RKO (cell line): Measurements from ENCODE around the gene SLC27A4.

Experiments
- DNase-seq: peaks from one replicate; pipeline ENCODE4 v3.0.0-alpha.2; 2016; ENCODE audit warnings: low spot score

The SLC27A4 gene

GRCh38 chr9:128391956-128392301, 51.6 kb downstream of the SLC27A4 start:
- DNase-seq = no peak

GRCh38 chr9:128392302-128393144, 52.2 kb downstream of the SLC27A4 start:
- DNase-seq = no peak

GRCh38 chr9:128393145-128393775, 52.9 kb downstream of the SLC27A4 start:
- DNase-seq = no peak

DNA sequence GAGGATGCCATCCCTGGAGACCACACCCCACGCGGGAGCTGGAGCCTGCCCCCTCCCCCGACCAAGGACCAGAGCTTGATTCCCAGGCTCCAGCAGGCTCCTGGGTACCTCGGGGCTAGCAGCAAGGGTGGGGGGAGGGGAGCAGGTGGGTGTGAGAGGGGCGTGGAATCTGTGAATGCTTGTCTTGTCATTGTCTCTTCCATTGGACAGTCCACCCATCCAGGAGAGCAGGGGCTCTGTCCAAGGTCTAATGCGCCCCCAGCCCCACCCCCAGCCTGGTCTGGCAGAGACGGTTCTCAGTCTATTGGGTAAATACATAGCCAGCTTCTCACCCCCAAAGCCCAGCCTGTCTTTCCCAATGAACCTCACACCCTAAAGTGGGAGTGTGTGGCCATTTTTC, 53.6 kb downstream of the SLC27A4 start:
- DNase-seq = no peak

- DNase-seq = no peak
These were observed 54.2 kb downstream of the SLC27A4 start for GRCh38 chr9:128394379-128395168.

DNA sequence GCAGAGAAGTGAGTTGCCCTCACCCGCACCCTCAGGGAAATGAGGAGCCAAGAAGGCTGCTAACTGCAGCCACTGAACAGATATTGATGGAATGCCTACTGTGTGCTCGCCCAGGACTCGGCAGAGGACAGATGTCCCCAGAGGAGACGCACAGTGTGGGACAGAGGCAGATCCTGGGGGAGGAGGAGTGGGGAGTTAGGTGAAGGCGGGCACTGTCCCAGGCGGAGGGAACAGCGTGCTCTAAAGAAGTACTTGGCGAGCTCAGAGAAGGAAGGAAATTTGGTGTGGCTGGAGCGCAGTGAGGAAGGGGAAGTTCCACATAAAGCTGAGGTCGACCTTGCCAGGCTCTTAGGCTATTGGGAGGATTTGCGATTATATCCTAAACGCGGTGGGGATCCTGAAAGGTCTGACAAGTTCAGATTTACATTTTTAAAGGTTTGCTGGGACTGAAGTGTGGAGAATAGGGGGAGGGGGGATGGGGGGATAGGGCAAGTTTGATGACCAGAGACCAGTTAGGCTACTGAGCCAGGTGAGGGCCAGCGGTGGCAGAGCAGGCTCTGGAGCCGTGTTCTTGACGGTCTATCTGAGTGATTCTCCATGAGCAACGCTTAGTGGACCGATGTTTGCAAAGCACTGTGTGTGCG, 56.8 kb downstream of the SLC27A4 start:
- DNase-seq = no peak

DNA sequence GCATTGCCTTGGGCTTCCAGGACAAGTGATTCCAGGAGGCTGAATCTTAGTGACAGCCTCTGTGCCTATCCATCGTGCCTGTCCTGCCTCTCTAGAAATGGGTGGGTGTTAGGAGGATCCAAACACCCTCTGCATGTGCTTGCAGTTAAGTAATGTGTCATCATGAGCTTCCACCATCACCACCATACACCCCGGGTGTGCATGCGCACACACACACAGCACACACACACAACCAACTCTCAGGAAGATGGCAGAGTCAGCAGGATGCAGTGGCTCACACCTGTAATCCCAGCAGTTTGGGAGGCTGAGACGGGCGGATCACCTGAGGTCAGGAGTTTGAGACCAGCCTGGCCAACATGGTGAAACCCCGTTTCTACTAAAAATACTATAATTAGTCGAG, 57.5 kb downstream of the SLC27A4 start:
- no peak for DNase-seq

DNA sequence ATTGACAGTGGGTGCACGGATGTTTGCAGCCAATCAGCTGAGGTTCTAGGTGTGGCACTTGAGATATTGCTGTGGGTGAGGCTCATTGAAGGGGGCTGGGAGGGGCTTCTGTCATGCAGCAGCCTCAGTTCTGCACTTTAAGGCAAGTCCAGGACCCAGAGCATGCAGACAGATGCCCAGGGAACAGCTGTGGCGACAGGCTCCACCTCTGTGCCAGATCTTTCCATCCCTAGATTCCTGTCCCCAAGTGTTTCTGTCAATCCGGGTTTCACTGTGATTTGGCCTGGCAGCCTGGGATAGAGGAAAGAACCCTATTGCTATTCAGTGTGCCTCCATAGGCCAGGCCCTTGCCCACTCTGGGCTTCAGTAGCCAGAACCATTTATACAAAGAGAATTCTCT, 59.5 kb downstream of the SLC27A4 start:
- DNase-seq = no peak

DNA sequence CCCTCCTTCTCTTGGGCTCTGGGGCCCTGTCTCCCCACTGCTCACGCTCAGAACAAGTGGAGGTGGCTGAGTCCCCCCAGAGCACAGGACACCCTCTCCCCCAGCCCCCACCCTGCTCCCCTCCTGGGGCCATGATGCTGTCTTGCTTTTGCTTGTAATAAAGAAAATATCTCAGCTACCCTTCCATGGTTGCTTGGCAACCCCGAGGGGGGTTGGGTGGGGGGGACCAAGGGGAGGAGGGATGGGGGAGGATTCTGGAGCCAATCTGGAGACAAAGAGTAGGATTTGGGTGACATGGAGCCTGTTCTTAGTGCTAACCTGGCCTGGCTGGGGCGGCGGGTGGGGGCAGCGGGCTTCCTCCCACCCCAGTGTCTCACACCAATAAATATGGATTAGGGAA, 64.2 kb downstream of the SLC27A4 start:
- DNase-seq = no peak

GRCh38 chr9:128405077-128405779, 64.9 kb downstream of the SLC27A4 start:
- DNase-seq = no peak

DNA sequence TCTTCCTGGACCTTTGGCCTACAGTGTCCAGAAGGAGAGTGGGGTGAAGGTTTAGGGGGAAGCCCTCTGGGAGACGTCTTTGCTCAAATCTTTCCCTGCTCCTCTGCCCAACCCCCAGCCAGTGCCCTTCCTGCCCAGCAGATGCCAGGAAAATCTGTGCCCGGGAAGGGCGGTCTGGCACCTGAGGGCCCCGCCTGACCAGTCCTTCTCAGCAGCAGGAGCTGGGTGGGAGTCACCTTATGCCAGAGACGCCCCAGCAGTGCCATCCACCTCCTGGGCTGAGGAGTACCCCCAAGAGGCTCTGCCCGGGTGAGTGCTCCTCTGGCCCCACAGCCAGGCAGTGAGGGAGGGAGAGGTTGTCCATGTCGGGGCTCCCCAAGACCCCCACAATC, 65.4 kb downstream of the SLC27A4 start:
- DNase-seq = no peak

- DNase-seq = no peak
These were observed 66.6 kb downstream of the SLC27A4 start for GRCh38 chr9:128406848-128407391.

DNA sequence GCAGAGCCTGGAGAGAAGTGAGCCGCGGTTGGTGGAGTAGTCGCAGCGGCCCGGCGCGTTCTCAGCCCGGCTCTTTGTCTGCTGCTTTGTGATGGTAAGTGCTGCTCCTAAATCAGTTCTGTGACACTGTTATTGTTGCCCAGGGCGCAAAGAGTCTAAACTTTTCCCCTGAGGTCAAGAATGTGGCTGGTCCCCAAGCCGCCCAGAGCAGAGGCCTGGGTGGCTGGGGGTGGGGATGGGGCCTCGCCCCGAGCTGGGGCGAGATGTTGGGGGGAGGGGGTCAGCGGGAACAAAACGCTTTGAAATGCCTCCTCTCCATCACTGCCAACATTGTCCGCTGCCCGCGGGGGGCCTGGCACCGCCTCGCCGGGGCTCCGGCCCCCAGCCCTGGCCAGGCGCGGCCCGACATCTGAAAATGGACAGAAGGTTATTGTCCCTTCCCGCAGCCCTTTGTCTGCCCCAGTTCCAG, 68.7 kb downstream of the SLC27A4 start:
- no peak for DNase-seq

DNA sequence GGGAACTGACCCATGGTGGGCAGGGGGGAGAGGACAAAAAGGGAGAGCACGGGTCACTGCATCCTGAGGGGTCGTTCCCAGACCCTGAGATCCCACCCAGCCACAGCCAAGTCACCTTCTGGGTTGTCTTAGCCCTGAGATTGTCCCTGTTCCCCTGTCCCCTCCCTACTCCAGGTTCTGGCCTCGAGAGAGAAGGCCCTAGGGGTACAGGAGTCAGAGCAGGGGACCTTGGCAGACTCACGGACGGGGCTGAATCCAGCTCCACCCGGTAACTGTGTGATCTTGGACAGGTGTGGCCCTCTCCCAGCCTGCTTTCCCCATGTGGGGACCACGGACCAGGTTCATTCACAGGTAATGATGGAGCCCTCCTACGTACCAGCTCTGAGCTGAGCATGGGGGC, 69.1 kb downstream of the SLC27A4 start:
- no peak for DNase-seq

DNA sequence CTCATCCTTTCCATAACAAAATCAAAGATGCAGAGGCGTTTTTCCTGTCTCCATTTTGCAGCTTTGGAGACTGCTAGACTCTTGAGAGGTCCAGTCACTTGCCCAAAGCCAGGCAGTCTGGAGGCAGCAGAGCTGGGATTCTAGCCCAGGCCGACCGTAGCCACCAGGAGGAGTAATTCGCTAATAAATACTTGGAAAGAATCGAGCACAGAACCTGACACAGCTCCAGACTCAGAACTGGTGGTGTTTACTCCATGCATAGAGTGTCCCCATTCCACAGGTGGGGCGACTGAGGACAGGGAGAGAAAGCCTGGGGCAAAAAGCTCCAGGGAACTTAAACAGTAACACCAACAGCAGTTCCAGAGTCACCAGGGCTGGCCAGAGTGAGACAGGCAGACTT, 69.7 kb downstream of the SLC27A4 start:
- DNase-seq = peak; percentile 63
